Activated CD4-positive, alpha-beta T cell treated with anti-CD3 and anti-CD28 coated beads, Interleukin-2, amount 10 ng/mL, durations not matched to agents 24 days and 14 days (primary cell): ENCODE results near the gene ADAMTS2. TPM values are rescaled to one million over a fixed set of nuclear protein-coding genes. Genes with fewer than 3 reads are reported as not detected.

Experiments used
- DNase-seq: peaks from one replicate; pipeline ENCODE4 v3.0.0; 2022
- H3K27ac Mint-ChIP-seq: one replicate; pipeline ENCODE4 v1.8.0; 2022; ENCODE audit warnings: mild to moderate bottlenecking, mixed read lengths
- H3K27me3 Mint-ChIP-seq: one replicate; pipeline ENCODE4 v1.8.0; 2022; ENCODE audit warnings: mixed read lengths
- H3K36me3 Mint-ChIP-seq: one replicate; pipeline ENCODE4 v1.8.0; 2022; ENCODE audit warnings: low read depth, mild to moderate bottlenecking, mixed read lengths
- H3K4me1 Mint-ChIP-seq: one replicate; pipeline ENCODE4 v1.8.0; 2021; ENCODE audit warnings: mixed read lengths
- H3K4me3 Mint-ChIP-seq: one replicate; pipeline ENCODE4 v1.8.0; 2022; ENCODE audit warnings: mild to moderate bottlenecking, moderate library complexity, mixed read lengths
- H3K9me3 Mint-ChIP-seq: one replicate; pipeline ENCODE4 v1.8.0; 2021; ENCODE audit warnings: mixed read lengths
- intact Hi-C: fragments of 100-400 bp; cut with micrococcal nuclease; formaldehyde crosslinking; loops from one replicate; pipeline ENCODE4 v1.15.1; 2023
- total RNA-seq: library from RNA; stranded (reverse); gene quantifications from 2 replicates; pipeline ENCODE4 v1.2.3, GENCODE V29; 2022

The ADAMTS2 gene
- total RNA-seq, 1 donor from 2014 or later: not detected

- intact Hi-C loops: no loop called here
- H3K4me3 Mint-ChIP-seq: no peak overlapping the region
- H3K27me3 Mint-ChIP-seq: no peaks in the 10 kb centered on the region
- H3K36me3 Mint-ChIP-seq: no peaks in the 10 kb centered on the region
- no peak overlapping the region for H3K27ac Mint-ChIP-seq
- DNase-seq: no peak
- H3K4me1 Mint-ChIP-seq: no peaks in the 10 kb centered on the region
- no peaks in the 10 kb centered on the region for H3K9me3 Mint-ChIP-seq
Measured at GRCh38 chr5:179300581-179301180, 44.6 kb downstream of the ADAMTS2 start.

GRCh38 chr5:179298181-179298993, 46.9 kb downstream of the ADAMTS2 start:
- Mint-ChIP-seq H3K27me3 (no peaks in the 10 kb centered on the region), H3K27ac (no peak overlapping the region), H3K4me1 (no peaks in the 10 kb centered on the region), H3K36me3 (no peaks in the 10 kb centered on the region), H3K9me3 (no peaks in the 10 kb centered on the region), H3K4me3 (no peak overlapping the region)
- no peak for DNase-seq
- intact Hi-C loops: no loop called here

GRCh38 chr5:179297486-179298180, 47.6 kb downstream of the ADAMTS2 start:
- Mint-ChIP-seq H3K36me3 (no peaks in the 10 kb centered on the region), H3K9me3 (no peaks in the 10 kb centered on the region), H3K4me1 (no peaks in the 10 kb centered on the region), H3K4me3 (no peak overlapping the region), H3K27ac (no peak overlapping the region), H3K27me3 (no peaks in the 10 kb centered on the region)
- intact Hi-C loops: no loop called here
- DNase-seq: no peak

GRCh38 chr5:179297026-179297425, 48.2 kb downstream of the ADAMTS2 start:
- Mint-ChIP-seq H3K4me1 (no peaks in the 10 kb centered on the region), H3K4me3 (no peak overlapping the region), H3K36me3 (no peaks in the 10 kb centered on the region), H3K27me3 (no peaks in the 10 kb centered on the region), H3K9me3 (no peaks in the 10 kb centered on the region), H3K27ac (no peak overlapping the region)
- intact Hi-C loops: no loop called here
- no peak for DNase-seq

- Mint-ChIP-seq H3K27ac (no peak overlapping the region), H3K4me3 (no peak overlapping the region), H3K36me3 (no peaks in the 10 kb centered on the region), H3K4me1 (no peaks in the 10 kb centered on the region), H3K9me3 (no peaks in the 10 kb centered on the region), H3K27me3 (no peaks in the 10 kb centered on the region)
- DNase-seq: no peak
- intact Hi-C loops: no loop called here
Measured at GRCh38 chr5:179296150-179296821, 49.0 kb downstream of the ADAMTS2 start.

- no peak overlapping the region for H3K27ac Mint-ChIP-seq
- DNase-seq: no peak
- no peaks in the 10 kb centered on the region for H3K9me3 Mint-ChIP-seq
- intact Hi-C loops: no loop called here
- H3K4me3 Mint-ChIP-seq: no peak overlapping the region
- H3K36me3 Mint-ChIP-seq: no peaks in the 10 kb centered on the region
- no peaks in the 10 kb centered on the region for H3K27me3 Mint-ChIP-seq
- H3K4me1 Mint-ChIP-seq: no peaks in the 10 kb centered on the region
Measured at GRCh38 chr5:179295778-179296149, 49.5 kb downstream of the ADAMTS2 start.

- Mint-ChIP-seq H3K9me3 (no peaks in the 10 kb centered on the region), H3K4me3 (no peak overlapping the region), H3K27ac (no peak overlapping the region)
Measured at GRCh38 chr5:179294891-179295777, 50.1 kb downstream of the ADAMTS2 start.

GRCh38 chr5:179294131-179294780, 51.0 kb downstream of the ADAMTS2 start:
- no peaks in the 10 kb centered on the region for H3K9me3 Mint-ChIP-seq
- H3K27me3 Mint-ChIP-seq: no peaks in the 10 kb centered on the region
- H3K27ac Mint-ChIP-seq: no peak overlapping the region
- H3K4me3 Mint-ChIP-seq: no peak overlapping the region
- H3K36me3 Mint-ChIP-seq: no peaks in the 10 kb centered on the region
- intact Hi-C loops: no loop called here
- H3K4me1 Mint-ChIP-seq: no peaks in the 10 kb centered on the region
- no peak for DNase-seq

More at GRCh38 chr5:179294891-179295777, 50.1 kb downstream of the ADAMTS2 start:
- no peak for DNase-seq
- no peaks in the 10 kb centered on the region for H3K36me3 Mint-ChIP-seq
- H3K27me3 Mint-ChIP-seq: no peaks in the 10 kb centered on the region
- H3K4me1 Mint-ChIP-seq: no peaks in the 10 kb centered on the region
- intact Hi-C loops: no loop called here

GRCh38 chr5:179292681-179293635, 52.3 kb downstream of the ADAMTS2 start:
- intact Hi-C loops: no loop called here
- Mint-ChIP-seq H3K9me3 (no peaks in the 10 kb centered on the region), H3K4me3 (no peak overlapping the region), H3K27me3 (no peaks in the 10 kb centered on the region), H3K4me1 (no peaks in the 10 kb centered on the region), H3K27ac (no peak overlapping the region), H3K36me3 (no peaks in the 10 kb centered on the region)
- DNase-seq: no peak

- Mint-ChIP-seq H3K27ac (no peak overlapping the region), H3K4me1 (no peaks in the 10 kb centered on the region), H3K4me3 (no peak overlapping the region), H3K9me3 (no peaks in the 10 kb centered on the region), H3K36me3 (no peaks in the 10 kb centered on the region), H3K27me3 (no peaks in the 10 kb centered on the region)
- no peak for DNase-seq
- intact Hi-C loops: no loop called here
Measured at GRCh38 chr5:179292202-179292601, 53.1 kb downstream of the ADAMTS2 start.

- intact Hi-C loops: no loop called here
- Mint-ChIP-seq H3K4me1 (no peaks in the 10 kb centered on the region), H3K4me3 (no peak overlapping the region), H3K27me3 (no peaks in the 10 kb centered on the region), H3K36me3 (no peaks in the 10 kb centered on the region), H3K27ac (no peak overlapping the region), H3K9me3 (no peaks in the 10 kb centered on the region)
- no peak for DNase-seq
Measured at GRCh38 chr5:179290681-179291540, 54.4 kb downstream of the ADAMTS2 start.
